Neural progenitor cell (in vitro differentiated cells): ENCODE measurements around the gene KIF2A.

Experiments used
- EZH2 ChIP-seq: fragments of 200-600 bp; sonication (generic); IDR thresholded peaks from 2 replicates; pipeline ENCODE4 v1.6.1; 2017; ENCODE audit warnings: antibody characterized with exemption, mild to moderate bottlenecking, moderate library complexity
- EZH2phosphoT487 ChIP-seq: fragments of 200-600 bp; sonication (generic); IDR thresholded peaks from 2 replicates; pipeline ENCODE4 v1.6.1; 2017; ENCODE audit warnings: antibody characterized with exemption
- TF ChIP-seq, protein P1 (sequence below): fragments of 200-600 bp; sonication (generic); IDR thresholded peaks from 2 replicates; pipeline ENCODE4 v1.5.1; 2017; ENCODE audit warnings: antibody characterized with exemption, mild to moderate bottlenecking

GRCh38 chr5:62299101-62299500, 6.9 kb upstream of the KIF2A start:
- TF ChIP-seq, protein P1, sequence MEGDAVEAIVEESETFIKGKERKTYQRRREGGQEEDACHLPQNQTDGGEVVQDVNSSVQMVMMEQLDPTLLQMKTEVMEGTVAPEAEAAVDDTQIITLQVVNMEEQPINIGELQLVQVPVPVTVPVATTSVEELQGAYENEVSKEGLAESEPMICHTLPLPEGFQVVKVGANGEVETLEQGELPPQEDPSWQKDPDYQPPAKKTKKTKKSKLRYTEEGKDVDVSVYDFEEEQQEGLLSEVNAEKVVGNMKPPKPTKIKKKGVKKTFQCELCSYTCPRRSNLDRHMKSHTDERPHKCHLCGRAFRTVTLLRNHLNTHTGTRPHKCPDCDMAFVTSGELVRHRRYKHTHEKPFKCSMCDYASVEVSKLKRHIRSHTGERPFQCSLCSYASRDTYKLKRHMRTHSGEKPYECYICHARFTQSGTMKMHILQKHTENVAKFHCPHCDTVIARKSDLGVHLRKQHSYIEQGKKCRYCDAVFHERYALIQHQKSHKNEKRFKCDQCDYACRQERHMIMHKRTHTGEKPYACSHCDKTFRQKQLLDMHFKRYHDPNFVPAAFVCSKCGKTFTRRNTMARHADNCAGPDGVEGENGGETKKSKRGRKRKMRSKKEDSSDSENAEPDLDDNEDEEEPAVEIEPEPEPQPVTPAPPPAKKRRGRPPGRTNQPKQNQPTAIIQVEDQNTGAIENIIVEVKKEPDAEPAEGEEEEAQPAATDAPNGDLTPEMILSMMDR: no peak
- TF ChIP-seq EZH2phosphoT487 (no peak), EZH2 (no peak)
